Measurements from ENCODE around the gene ITIH3.

DNA sequence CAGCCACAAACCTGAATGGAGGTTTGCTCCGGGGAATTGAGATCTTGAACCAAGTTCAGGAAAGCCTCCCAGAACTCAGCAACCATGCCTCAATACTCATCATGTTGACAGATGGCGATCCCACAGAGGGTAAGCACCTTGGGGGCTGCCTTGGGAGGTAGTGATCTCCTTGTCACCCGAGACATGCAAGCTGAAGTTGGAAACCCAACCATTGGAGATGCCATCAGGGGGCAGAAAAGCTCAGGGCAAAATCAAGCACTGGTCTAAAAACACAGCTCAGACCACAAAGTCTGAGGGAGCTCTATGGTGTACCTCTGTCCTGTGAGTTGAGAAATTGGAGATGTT lies 11.4 kb upstream of the ITIH3 start:
- TF ChIP-seq, protein P1, sequence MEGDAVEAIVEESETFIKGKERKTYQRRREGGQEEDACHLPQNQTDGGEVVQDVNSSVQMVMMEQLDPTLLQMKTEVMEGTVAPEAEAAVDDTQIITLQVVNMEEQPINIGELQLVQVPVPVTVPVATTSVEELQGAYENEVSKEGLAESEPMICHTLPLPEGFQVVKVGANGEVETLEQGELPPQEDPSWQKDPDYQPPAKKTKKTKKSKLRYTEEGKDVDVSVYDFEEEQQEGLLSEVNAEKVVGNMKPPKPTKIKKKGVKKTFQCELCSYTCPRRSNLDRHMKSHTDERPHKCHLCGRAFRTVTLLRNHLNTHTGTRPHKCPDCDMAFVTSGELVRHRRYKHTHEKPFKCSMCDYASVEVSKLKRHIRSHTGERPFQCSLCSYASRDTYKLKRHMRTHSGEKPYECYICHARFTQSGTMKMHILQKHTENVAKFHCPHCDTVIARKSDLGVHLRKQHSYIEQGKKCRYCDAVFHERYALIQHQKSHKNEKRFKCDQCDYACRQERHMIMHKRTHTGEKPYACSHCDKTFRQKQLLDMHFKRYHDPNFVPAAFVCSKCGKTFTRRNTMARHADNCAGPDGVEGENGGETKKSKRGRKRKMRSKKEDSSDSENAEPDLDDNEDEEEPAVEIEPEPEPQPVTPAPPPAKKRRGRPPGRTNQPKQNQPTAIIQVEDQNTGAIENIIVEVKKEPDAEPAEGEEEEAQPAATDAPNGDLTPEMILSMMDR (IDR thresholded peaks at IDR 0.05), result no peak
- TF ChIP-seq POLR2A (IDR thresholded peaks at IDR 0.05), result no peak
